H1 (cell line): ENCODE results near the gene MCM3. TPM values are rescaled to one million over a fixed set of nuclear protein-coding genes. Genes with fewer than 3 reads are reported as not detected.

Source experiments
- BRCA1 ChIP-seq: IDR thresholded peaks from 2 replicates; pipeline ENCODE4 v1.6.1; 2012; ENCODE audit warnings: low read depth, low read length, improper control_type of control experiment
- HDAC2 ChIP-seq, 2 experiments: fragments of 300-600 bp in 1 of 2; sonication (generic) in 1 of 2; IDR thresholded peaks; 2 replicates each; pipeline ENCODE4 v1.6.1; 2011 to 2012; ENCODE audit warnings: low read depth in 2 of 2, low read length in 2 of 2, mild to moderate bottlenecking in 2 of 2, moderate library complexity in 2 of 2, borderline replicate concordance in 1 of 2, inconsistent platforms in 1 of 2
- RBBP5 ChIP-seq: IDR thresholded peaks from 2 replicates; pipeline ENCODE4 v1.7.1; 2012; ENCODE audit warnings: low read depth, mild to moderate bottlenecking, inconsistent platforms, low read length, moderate library complexity, borderline replicate concordance
- RXRA ChIP-seq: IDR thresholded peaks from 2 replicates; pipeline ENCODE4 v1.6.1; 2011; ENCODE audit warnings: low read depth, mild to moderate bottlenecking, low read length, moderate library complexity; ENCODE audit not compliant: insufficient read depth
- TAF1 ChIP-seq: IDR thresholded peaks from 2 replicates; pipeline ENCODE4 v1.6.1; 2011; ENCODE audit warnings: mild to moderate bottlenecking, low read depth, low read length
- polyA plus RNA-seq, 7 experiments: library from polyadenylated mRNA; depleted of rRNA in 3 of 7; stranded (reverse) in 5 of 7; unstranded in 2 of 7; fragments of >200 nt in 5 of 7; fragments of 200-250 nt in 2 of 7; gene quantifications; 1 replicate in 5 of 7; 2 replicates in 1 of 7; 4 replicates in 1 of 7; pipeline versions ENCODE4 v1.2.1 to v1.2.3, GENCODE V29; 2011 to 2013; ENCODE audit warnings: missing spikeins in 2 of 7, mixed read lengths in 2 of 7
- total RNA-seq: library from RNA; stranded (reverse); fragmentation: NEBNext Ultra II Directional; extraction: Animal tissue kit (Norgen Biotek cat#: 25700); gene quantifications from 2 replicates; pipeline ENCODE4 v1.2.1, GENCODE V29; 2021

MCM3 gene
- total and polyA plus RNA-seq, 2 of the 8 experiments (the other 6 are each of a cell fraction or from before 2014, with no cell fraction given): 275 to 293 TPM

GRCh38 chr6:52324189-52324588 is 39.6 kb upstream of the MCM3 start (continued):
- TF ChIP-seq RXRA (no peak), BRCA1 (no peak), HDAC2 (IDR thresholded peaks at IDR 0.05; ENCODE audit: borderline replicate concordance in 1 of 2, low read depth in 2 of 2, low read length in 2 of 2) (no peak), TAF1 (no peak), RBBP5 (no peak)
